ENCODE data around the gene KANSL1L.

KANSL1L gene

DNA sequence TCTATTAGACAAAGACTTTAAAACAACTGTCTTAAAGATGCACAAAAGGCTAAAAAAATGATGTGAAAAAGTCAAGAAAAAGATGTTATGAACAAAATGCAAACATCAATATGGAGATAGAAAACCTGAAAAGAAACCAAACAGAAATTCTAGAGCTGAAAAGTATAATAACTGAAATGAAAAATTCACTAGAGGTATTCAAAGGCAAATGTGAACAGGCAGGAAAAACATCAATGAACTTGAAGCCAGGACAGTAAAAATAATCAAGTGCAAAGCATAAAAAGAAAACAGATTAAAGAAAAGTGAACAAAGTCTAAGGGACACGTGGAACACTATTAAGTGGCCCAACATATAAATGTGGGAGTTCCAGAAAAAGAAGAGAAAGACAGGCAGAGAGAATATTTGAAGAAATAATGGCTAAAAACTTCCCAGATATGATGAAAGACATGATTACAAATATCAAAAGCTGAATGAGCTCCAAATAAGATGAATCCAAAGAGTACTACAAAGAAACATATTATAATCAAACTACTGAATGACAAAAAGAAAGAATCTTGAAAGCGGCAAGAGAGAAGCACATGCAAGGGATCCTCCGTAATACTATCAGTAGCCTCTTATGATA is 57.5 kb downstream of the KANSL1L start:
- Histone ChIP-seq H3K14ac (ENCODE audit: low read length in 2 of 2) (no peak overlapping the region), H3K9ac (ENCODE audit: low read length) (no peak overlapping the region), H4K91ac (ENCODE audit: low read length) (no peak overlapping the region), H3K23ac (ENCODE audit: low read length in 2 of 2) (no peak overlapping the region), H3K4me3 (ENCODE audit: insufficient read depth in 1 of 2, low read depth in 1 of 2, low read length in 2 of 2) (no peak overlapping the region), H3K4me1 (ENCODE audit: control insufficient read depth, insufficient read depth, low read depth, low read length) (no peaks in the 10 kb centered on the region), H3K4ac (ENCODE audit: low read depth in 1 of 2, low read length in 2 of 2) (no peak overlapping the region), H2BK12ac (ENCODE audit: low read length in 2 of 2) (no peak overlapping the region), H3K27me3 (ENCODE audit: control insufficient read depth in 1 of 2, insufficient read depth in 1 of 2, low read length in 2 of 2) (no peaks in the 10 kb centered on the region), H3K27ac (ENCODE audit: low read length, poor library complexity, severe bottlenecking) (no peak overlapping the region), H2BK120ac (ENCODE audit: low read depth, low read length) (no peak overlapping the region), H2AK5ac (ENCODE audit: low read length, severe bottlenecking) (no peak overlapping the region), H2AFZ (ENCODE audit: low read depth, low read length) (no peak overlapping the region), H2BK15ac (ENCODE audit: low read depth, poor library complexity, severe bottlenecking) (no peak overlapping the region), H3K79me1 (replicated peaks; ENCODE audit: low read length, poor library complexity, severe bottlenecking) (peaks cover 24% of the 10 kb centered on the region), H3K4me2 (ENCODE audit: low read length, poor library complexity, severe bottlenecking) (no peak overlapping the region), H3K36me3 (ENCODE audit: control insufficient read depth in 1 of 2, insufficient read depth in 2 of 2, low read depth in 1 of 2, low read length in 2 of 2) (peaks cover 10 to 11% of the 10 kb centered on the region in 2 experiments), H3K18ac (ENCODE audit: low read depth in 1 of 2, low read length in 2 of 2) (no peak overlapping the region), H4K8ac (ENCODE audit: low read length) (no peak overlapping the region), H2BK5ac (ENCODE audit: low read depth, low read length, poor library complexity, severe bottlenecking) (no peak overlapping the region), H3K9me3 (ENCODE audit: control insufficient read depth, low read length) (peaks cover 30% of the 10 kb centered on the region)
- WGBS: 89% methylated on average over 3 of the region's 3 CpGs
- no peak for DNase-seq

DNA sequence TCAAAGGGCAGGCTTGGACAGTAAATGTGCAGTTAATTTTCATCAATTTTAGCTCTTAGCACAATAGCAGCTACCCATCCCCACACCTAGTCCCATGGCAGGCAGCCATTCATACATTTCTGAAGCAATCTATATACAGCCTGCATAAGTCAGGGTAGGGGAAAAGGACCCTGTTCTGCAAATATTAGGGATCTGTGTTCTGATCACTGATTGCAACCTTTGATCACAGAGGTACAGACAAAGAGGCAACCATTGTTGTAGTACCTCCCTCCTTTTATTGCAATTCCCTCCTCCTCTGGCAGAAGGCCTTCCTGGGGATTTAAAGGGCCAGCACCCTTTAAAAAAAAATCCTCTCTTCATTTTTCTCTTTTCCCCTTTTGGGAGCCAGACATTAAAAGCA is 58.3 kb downstream of the KANSL1L start:
- Histone ChIP-seq H3K9me3 (ENCODE audit: control insufficient read depth, low read length) (peaks cover 30% of the 10 kb centered on the region), H3K18ac (ENCODE audit: low read depth in 1 of 2, low read length in 2 of 2) (no peak overlapping the region), H2BK5ac (ENCODE audit: low read depth, low read length, poor library complexity, severe bottlenecking) (no peak overlapping the region), H3K4me1 (ENCODE audit: control insufficient read depth, insufficient read depth, low read depth, low read length) (no peaks in the 10 kb centered on the region), H2BK15ac (ENCODE audit: low read depth, poor library complexity, severe bottlenecking) (no peak overlapping the region), H3K36me3 (ENCODE audit: control insufficient read depth in 1 of 2, insufficient read depth in 2 of 2, low read depth in 1 of 2, low read length in 2 of 2) (peaks cover 7 to 11% of the 10 kb centered on the region in 2 experiments), H3K4me3 (ENCODE audit: insufficient read depth in 1 of 2, low read depth in 1 of 2, low read length in 2 of 2) (no peak overlapping the region), H4K8ac (ENCODE audit: low read length) (no peak overlapping the region), H2BK12ac (ENCODE audit: low read length in 2 of 2) (no peak overlapping the region), H3K9ac (ENCODE audit: low read length) (no peak overlapping the region), H3K4me2 (ENCODE audit: low read length, poor library complexity, severe bottlenecking) (no peak overlapping the region), H2BK120ac (ENCODE audit: low read depth, low read length) (no peak overlapping the region), H2AK5ac (ENCODE audit: low read length, severe bottlenecking) (no peak overlapping the region), H3K27me3 (ENCODE audit: control insufficient read depth in 1 of 2, insufficient read depth in 1 of 2, low read length in 2 of 2) (no peaks in the 10 kb centered on the region), H3K23ac (ENCODE audit: low read length in 2 of 2) (no peak overlapping the region), H3K79me1 (replicated peaks; ENCODE audit: low read length, poor library complexity, severe bottlenecking) (peaks cover 22% of the 10 kb centered on the region), H3K4ac (ENCODE audit: low read depth in 1 of 2, low read length in 2 of 2) (no peak overlapping the region), H3K27ac (ENCODE audit: low read length, poor library complexity, severe bottlenecking) (no peak overlapping the region), H3K14ac (ENCODE audit: low read length in 2 of 2) (no peak overlapping the region), H4K91ac (ENCODE audit: low read length) (no peak overlapping the region), H2AFZ (ENCODE audit: low read depth, low read length) (no peak overlapping the region)
- DNase-seq: no peak

DNA sequence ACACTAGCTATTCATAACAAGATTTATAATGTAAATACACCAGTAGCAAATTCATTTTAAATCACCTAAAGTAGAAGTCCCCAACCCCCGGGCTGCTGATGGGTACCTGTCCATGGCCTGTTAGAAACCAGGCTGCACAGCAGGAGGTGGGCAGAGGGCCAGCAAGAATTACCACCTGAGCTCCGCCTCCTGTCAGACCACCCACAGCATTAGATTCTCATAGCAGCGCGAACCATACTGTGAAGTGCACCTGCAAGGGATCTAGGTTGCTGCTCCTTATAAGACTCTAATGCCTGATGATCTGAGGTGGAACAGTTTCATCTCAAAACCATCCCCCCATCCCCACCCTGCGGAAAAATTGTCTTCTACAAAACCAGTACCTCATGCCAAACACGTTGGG is 71.3 kb downstream of the KANSL1L start:
- no peak for DNase-seq
- Histone ChIP-seq H2AFZ (ENCODE audit: low read depth, low read length) (no peak overlapping the region), H3K4me2 (ENCODE audit: low read length, poor library complexity, severe bottlenecking) (no peak overlapping the region), H3K4me1 (ENCODE audit: control insufficient read depth, insufficient read depth, low read depth, low read length) (peaks cover 2% of the 10 kb centered on the region), H2BK15ac (ENCODE audit: low read depth, poor library complexity, severe bottlenecking) (no peak overlapping the region), H3K23ac (ENCODE audit: low read length in 2 of 2) (no peak overlapping the region), H4K91ac (ENCODE audit: low read length) (no peak overlapping the region), H4K8ac (ENCODE audit: low read length) (no peak overlapping the region), H2BK5ac (ENCODE audit: low read depth, low read length, poor library complexity, severe bottlenecking) (no peak overlapping the region), H3K4me3 (ENCODE audit: insufficient read depth in 1 of 2, low read depth in 1 of 2, low read length in 2 of 2) (no peak overlapping the region), H3K27me3 (ENCODE audit: control insufficient read depth in 1 of 2, insufficient read depth in 1 of 2, low read length in 2 of 2) (no peaks in the 10 kb centered on the region), H2BK120ac (ENCODE audit: low read depth, low read length) (no peak overlapping the region), H3K9me3 (ENCODE audit: control insufficient read depth, low read length) (no peaks in the 10 kb centered on the region), H2BK12ac (ENCODE audit: low read length in 2 of 2) (no peak overlapping the region), H3K4ac (ENCODE audit: low read depth in 1 of 2, low read length in 2 of 2) (no peak overlapping the region), H3K79me1 (replicated peaks; ENCODE audit: low read length, poor library complexity, severe bottlenecking) (peaks cover 9% of the 10 kb centered on the region), H2AK5ac (ENCODE audit: low read length, severe bottlenecking) (no peak overlapping the region), H3K14ac (ENCODE audit: low read length in 2 of 2) (no peak overlapping the region), H3K36me3 (ENCODE audit: control insufficient read depth in 1 of 2, insufficient read depth in 2 of 2, low read depth in 1 of 2, low read length in 2 of 2) (peaks cover 0 to 4% of the 10 kb centered on the region in 2 experiments), H3K27ac (ENCODE audit: low read length, poor library complexity, severe bottlenecking) (no peak overlapping the region), H3K18ac (ENCODE audit: low read depth in 1 of 2, low read length in 2 of 2) (no peak overlapping the region), H3K9ac (ENCODE audit: low read length) (no peak overlapping the region)
- 96% methylated on average over 5 of the region's 6 CpGs for WGBS

DNA sequence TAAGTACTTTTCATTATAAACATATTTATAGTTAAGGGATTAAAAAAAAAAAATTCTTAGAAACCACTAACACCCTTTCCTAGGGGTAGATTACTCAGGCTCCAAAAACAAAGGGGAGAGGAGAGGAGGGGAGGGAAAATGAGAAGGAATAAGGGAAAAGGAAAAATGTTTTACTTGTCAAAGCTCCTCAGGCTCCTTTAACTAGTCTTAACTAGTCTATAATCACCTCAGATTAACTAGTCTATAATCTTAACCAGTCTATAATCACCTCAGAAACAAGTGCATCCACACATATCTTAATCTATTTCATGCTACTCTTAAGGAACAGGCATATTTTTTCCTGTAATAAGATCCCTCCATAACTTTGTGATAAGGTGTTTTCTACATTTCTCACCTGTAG is 76.4 kb downstream of the KANSL1L start:
- no peak overlapping the region for H2BK12ac ChIP-seq (ENCODE audit: low read length in 2 of 2)
- H3K4me1 ChIP-seq (ENCODE audit: control insufficient read depth, insufficient read depth, low read depth, low read length): no peaks in the 10 kb centered on the region
- no peak overlapping the region for H2AFZ ChIP-seq (ENCODE audit: low read depth, low read length)
- peaks cover 0 to 4% of the 10 kb centered on the region in 2 experiments for H3K36me3 ChIP-seq (ENCODE audit: control insufficient read depth in 1 of 2, insufficient read depth in 2 of 2, low read depth in 1 of 2, low read length in 2 of 2)
- no peak overlapping the region for H2BK15ac ChIP-seq (ENCODE audit: low read depth, poor library complexity, severe bottlenecking)
- H2BK120ac ChIP-seq (ENCODE audit: low read depth, low read length): no peak overlapping the region
- H2BK5ac ChIP-seq (ENCODE audit: low read depth, low read length, poor library complexity, severe bottlenecking): no peak overlapping the region
- H4K8ac ChIP-seq (ENCODE audit: low read length): no peak overlapping the region
- H3K14ac ChIP-seq (ENCODE audit: low read length in 2 of 2): no peak overlapping the region
- no peaks in the 10 kb centered on the region for H3K9me3 ChIP-seq (ENCODE audit: control insufficient read depth, low read length)
- H4K91ac ChIP-seq (ENCODE audit: low read length): no peak overlapping the region
- no peak overlapping the region for H3K23ac ChIP-seq (ENCODE audit: low read length in 2 of 2)
- H3K27ac ChIP-seq (ENCODE audit: low read length, poor library complexity, severe bottlenecking): no peak overlapping the region
- no peaks in the 10 kb centered on the region for H3K27me3 ChIP-seq (ENCODE audit: control insufficient read depth in 1 of 2, insufficient read depth in 1 of 2, low read length in 2 of 2)
- H3K18ac ChIP-seq (ENCODE audit: low read depth in 1 of 2, low read length in 2 of 2): no peak overlapping the region
- H2AK5ac ChIP-seq (ENCODE audit: low read length, severe bottlenecking): no peak overlapping the region
- no peak overlapping the region for H3K9ac ChIP-seq (ENCODE audit: low read length)
- no peak overlapping the region for H3K4me2 ChIP-seq (ENCODE audit: low read length, poor library complexity, severe bottlenecking)
- H3K79me1 ChIP-seq (replicated peaks; ENCODE audit: low read length, poor library complexity, severe bottlenecking): no peaks in the 10 kb centered on the region
- no peak overlapping the region for H3K4ac ChIP-seq (ENCODE audit: low read depth in 1 of 2, low read length in 2 of 2)
- H3K4me3 ChIP-seq (ENCODE audit: insufficient read depth in 1 of 2, low read depth in 1 of 2, low read length in 2 of 2): no peak overlapping the region
- no peak for DNase-seq

All from mesenchymal stem cell (in vitro differentiated cells and primary cell).